ENCODE results near the gene PIR.

The PIR gene

GRCh38 chrX:15468036-15468435 is 25.1 kb downstream of the PIR start:
- DNase-seq (ENCODE audit: insufficient read length, low spot score): no peak
- TF ChIP-seq POLR2A (IDR thresholded peaks at IDR 0.05; ENCODE audit: low read depth, low read length): no peak
- no peak for FAIRE-seq

DNA sequence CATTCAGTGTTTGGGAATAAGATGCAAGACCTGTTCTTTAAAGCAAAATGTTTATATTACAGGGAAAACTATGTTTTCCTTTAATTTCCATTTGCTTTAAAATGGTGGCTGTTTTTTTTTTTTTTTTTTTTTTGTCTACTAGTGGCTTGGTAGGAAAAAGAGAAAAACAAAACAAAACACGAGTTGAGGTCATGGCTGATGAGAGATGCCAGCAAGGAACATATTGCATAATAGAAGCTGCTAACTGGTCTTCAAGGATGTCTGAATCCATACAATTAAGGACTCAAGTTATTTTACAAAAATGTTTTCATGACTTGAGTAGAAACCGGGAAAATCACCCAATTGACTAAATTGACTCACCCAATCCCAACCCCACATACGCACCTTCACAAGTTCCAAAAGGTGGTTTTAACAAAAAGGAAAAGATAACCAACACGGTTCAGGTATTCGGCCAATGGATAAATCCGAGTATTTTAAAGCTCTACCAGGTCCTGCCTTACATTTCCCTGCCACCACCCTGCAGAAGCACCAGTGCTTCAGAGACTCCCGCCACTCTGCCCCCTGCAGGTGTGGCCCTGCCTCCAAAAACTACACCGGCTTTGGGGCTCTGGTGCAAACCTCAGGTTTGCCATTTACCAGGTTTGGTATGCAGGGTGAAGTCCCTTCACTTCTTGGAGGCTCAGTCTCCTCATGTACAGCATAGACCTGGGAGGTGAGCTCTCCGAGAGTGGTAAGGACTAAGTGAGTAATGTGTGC is 27.1 kb downstream of the PIR start:
- FAIRE-seq: no peak
- no peak for TF ChIP-seq POLR2A (IDR thresholded peaks at IDR 0.05; ENCODE audit: low read depth, low read length)
- no peak for DNase-seq (ENCODE audit: insufficient read length, low spot score)

DNA sequence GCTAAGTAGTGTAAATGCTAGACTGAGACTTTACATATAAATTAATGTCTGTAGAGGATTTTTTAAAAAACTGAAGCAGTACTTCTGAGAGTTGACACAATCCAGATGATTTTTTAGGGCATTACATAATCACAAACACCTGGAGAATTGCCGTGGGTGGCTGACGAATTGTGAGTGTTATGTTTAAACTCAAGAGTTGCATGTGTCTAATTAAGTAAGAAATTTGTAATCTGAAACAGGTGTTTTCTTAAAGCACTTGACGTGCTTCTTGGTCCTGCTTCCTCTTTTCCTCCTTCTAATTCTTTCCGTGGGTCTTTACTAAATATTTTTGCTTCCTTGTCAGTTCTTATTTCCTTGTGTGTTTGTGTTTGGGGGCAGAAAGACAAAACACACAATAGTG is 27.8 kb downstream of the PIR start:
- no peak for FAIRE-seq
- no peak for DNase-seq (ENCODE audit: insufficient read length, low spot score)
- TF ChIP-seq POLR2A (IDR thresholded peaks at IDR 0.05; ENCODE audit: low read depth, low read length): no peak

GRCh38 chrX:15464704-15465103 is 28.4 kb downstream of the PIR start:
- FAIRE-seq (no peak), DNase-seq (ENCODE audit: insufficient read length, low spot score) (no peak)
- TF ChIP-seq POLR2A (IDR thresholded peaks at IDR 0.05; ENCODE audit: low read depth, low read length): no peak

GRCh38 chrX:15451913-15452312 is 41.2 kb downstream of the PIR start:
- FAIRE-seq: no peak

GRCh38 chrX:15448010-15448639 is 45.0 kb downstream of the PIR start:
- FAIRE-seq (no peak), DNase-seq (ENCODE audit: insufficient read length, low spot score) (no peak)
- TF ChIP-seq POLR2A (IDR thresholded peaks at IDR 0.05; ENCODE audit: low read depth, low read length): no peak

More at GRCh38 chrX:15451913-15452312, 41.2 kb downstream of the PIR start:
- DNase-seq (ENCODE audit: insufficient read length, low spot score): no peak
- no peak for TF ChIP-seq POLR2A (IDR thresholded peaks at IDR 0.05; ENCODE audit: low read depth, low read length)

GRCh38 chrX:15441464-15441863 is 51.7 kb downstream of the PIR start:
- TF ChIP-seq POLR2A (IDR thresholded peaks at IDR 0.05; ENCODE audit: low read depth, low read length): no peak
- FAIRE-seq (no peak), DNase-seq (ENCODE audit: insufficient read length, low spot score) (no peak)

DNA sequence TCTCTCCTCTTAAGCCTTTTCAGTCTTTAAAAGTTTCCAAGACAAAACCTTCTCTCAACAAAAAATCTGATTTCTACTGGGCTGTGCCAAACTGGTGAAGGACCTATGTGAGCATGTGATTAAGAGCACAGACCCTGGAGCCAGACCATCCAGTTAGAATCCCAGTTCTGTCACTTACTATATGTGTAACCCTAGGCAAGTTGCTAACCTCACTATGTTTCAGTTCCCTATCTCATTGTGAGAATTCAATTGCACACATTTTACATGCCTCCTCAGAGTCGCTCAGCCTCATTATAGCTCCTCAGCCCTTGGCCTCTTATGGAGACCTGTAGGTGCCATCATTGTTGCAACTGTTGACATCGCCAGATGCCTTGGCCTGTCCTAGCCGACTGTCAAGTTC is 54.8 kb downstream of the PIR start:
- no peak for TF ChIP-seq POLR2A (IDR thresholded peaks at IDR 0.05; ENCODE audit: low read depth, low read length)
- DNase-seq (ENCODE audit: insufficient read length, low spot score): no peak
- no peak for FAIRE-seq

DNA sequence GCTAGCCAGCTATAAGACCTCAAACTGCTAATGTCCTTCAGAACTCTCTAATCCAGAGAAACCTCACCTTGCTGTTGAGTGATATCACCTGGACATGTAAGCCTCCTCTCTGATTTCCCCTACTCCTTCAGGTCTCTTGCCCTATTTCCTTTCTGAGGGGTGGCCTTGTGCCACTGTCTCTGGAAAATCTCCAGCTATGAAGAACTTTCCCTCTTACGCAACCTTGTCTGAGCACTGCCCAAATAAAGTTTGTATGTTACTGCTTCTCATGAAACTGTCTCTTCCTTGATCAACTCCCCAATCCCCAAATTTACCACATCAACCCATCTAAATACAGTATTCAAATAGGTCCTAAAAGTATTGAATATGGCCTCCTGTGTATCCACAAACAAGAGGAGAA is 55.4 kb downstream of the PIR start:
- DNase-seq (ENCODE audit: insufficient read length, low spot score) (no peak), FAIRE-seq (no peak)
- no peak for TF ChIP-seq POLR2A (IDR thresholded peaks at IDR 0.05; ENCODE audit: low read depth, low read length)

DNA sequence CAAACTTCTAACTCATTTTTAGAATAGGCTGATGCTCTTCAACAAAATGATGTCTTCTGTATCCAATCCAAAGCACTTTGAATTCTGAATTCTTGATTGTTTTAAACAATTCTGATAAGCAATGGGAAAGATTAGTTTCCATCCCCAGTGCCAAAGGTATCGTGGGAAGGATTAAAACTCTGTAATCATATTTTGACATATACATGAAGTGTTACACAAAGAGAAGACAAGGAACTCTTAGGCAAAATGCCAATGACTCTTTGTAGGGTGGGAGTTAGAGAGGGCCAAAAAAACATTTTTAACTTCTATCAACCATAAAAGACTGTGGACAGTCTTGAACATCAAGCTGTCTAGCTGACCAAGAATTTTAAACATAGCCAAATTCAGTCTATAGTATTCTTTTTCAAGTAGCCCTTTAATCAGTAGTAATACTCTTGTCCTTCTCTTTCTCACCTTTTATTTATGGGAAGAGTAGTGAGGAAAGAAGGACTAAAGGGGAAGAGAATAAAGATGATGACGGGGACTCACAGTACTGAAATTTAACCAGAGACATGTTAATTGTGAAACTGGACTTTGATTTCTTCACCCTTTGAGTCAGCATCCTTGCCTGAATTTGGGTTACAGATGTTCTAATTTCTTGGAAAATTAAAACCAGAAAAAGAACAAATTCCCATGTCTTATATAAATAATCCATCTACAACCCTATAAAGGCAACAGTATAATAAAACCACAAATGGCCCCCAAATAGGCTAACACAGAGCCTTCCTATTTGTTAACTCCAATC is 57.1 kb downstream of the PIR start:
- FAIRE-seq (no peak), DNase-seq (ENCODE audit: insufficient read length, low spot score) (no peak)
- no peak for TF ChIP-seq POLR2A (IDR thresholded peaks at IDR 0.05; ENCODE audit: low read depth, low read length)

DNA sequence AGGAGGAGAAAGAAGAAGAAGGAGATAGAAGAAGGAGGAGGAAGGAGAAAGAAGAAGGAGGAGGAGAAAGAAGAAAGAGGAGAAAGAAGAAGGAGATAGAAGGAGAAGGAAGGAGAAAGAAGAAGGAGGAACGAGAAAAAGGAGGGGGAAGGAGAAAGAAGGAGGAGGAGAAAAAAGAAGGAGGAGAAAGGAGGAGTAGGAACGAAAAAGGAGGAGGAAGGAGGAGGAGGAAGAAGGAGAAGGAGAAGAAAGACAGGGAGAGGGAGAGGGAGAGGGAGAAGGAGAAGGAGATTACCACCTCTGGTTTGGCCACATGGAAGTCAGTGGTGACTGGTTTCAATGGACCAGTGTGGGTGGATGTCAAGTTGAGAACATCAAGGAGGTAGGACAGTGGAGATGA is 58.9 kb downstream of the PIR start:
- FAIRE-seq: no peak
- TF ChIP-seq POLR2A (IDR thresholded peaks at IDR 0.05; ENCODE audit: low read depth, low read length): no peak
- no peak for DNase-seq (ENCODE audit: insufficient read length, low spot score)

DNA sequence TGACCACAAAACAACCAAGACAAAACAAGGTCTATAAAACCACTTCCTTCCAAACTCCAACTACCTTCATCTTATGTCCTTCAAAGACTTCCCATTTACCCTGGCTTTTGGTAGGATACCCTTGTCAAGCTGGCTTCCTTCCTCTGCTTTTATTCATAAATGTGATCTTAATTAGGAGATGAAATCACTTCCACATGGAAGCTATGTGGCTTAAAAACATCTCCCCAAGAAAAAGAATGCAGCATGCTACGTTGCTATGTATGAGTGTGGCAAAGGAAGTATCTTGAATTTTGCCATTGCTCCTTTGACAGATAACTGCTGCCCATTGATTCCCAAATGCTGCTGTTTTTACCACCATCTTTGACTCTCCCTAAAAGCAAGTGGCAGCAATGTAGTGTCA is 62.5 kb downstream of the PIR start:
- DNase-seq (ENCODE audit: insufficient read length, low spot score) (no peak), FAIRE-seq (no peak)
- TF ChIP-seq POLR2A (IDR thresholded peaks at IDR 0.05; ENCODE audit: low read depth, low read length): no peak

- TF ChIP-seq POLR2A (IDR thresholded peaks at IDR 0.05; ENCODE audit: low read depth, low read length): no peak
- DNase-seq (ENCODE audit: insufficient read length, low spot score) (no peak), FAIRE-seq (no peak)
These were observed 63.1 kb downstream of the PIR start for GRCh38 chrX:15430076-15430475.

GRCh38 chrX:15425024-15425423 is 68.1 kb downstream of the PIR start:
- TF ChIP-seq POLR2A (IDR thresholded peaks at IDR 0.05; ENCODE audit: low read depth, low read length): no peak
- DNase-seq (ENCODE audit: insufficient read length, low spot score) (no peak), FAIRE-seq (no peak)

Data from H54 (cell line).